NCI-H1417 treated with DMSO at 0.1 percent for 48 hours (cell line): ENCODE measurements around the gene MINDY2.

Experiments
- DNase-seq: peaks from one replicate; lab custom pipeline; 2025; lab: John Stamatoyannopoulos, UW

The MINDY2 gene

GRCh38 chr15:58886921-58887320, 115.8 kb downstream of the MINDY2 start:
- DNase-seq: no peak

DNA sequence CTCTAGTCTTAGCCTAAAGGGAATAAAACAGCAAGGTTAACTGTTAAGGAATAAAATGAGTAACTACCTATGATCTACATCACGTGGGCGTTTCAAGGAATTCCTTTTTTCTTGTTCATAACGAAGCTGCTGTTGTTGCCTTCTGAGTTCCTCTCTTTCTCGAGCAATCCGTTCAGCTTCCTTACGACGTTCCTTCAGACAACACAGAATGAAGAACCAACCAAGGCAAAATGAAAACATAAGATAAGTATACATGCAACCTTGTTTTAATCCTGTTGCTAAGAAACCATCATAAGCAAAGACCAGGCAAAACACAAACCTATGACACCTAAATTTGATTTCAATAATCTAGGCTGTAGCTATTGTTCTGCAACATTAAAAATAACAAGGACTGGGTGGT, 118.3 kb downstream of the MINDY2 start:
- no peak for DNase-seq

DNA sequence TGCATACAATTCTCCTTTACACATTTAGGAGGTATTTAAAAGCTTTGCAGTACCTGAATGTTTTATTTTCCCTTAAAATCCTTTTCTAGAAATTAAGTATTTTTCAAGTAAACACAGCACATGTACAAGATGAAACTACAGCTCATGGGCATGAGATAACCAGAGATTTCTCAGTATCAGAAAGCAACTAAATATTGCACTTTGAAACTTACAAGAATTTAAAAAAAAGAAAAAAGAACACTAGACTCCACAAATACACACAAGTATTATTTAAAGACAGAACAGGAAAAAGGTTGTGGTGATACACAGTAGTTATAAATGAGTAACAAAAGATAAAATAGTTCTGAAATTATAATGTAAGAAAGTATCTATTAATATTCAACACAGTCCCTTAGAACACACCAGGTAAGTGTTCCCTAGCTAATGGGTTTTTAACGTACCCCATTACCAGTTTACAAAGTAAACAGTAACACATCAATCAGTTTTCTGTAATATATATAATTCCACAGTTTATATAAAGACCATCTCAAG, 127.1 kb downstream of the MINDY2 start:
- DNase-seq: no peak

GRCh38 chr15:58900631-58901030, 129.5 kb downstream of the MINDY2 start:
- DNase-seq: no peak

GRCh38 chr15:58908550-58909309, 137.6 kb downstream of the MINDY2 start:
- DNase-seq: no peak

GRCh38 chr15:58909616-58910015, 138.5 kb downstream of the MINDY2 start:
- no peak for DNase-seq

DNA sequence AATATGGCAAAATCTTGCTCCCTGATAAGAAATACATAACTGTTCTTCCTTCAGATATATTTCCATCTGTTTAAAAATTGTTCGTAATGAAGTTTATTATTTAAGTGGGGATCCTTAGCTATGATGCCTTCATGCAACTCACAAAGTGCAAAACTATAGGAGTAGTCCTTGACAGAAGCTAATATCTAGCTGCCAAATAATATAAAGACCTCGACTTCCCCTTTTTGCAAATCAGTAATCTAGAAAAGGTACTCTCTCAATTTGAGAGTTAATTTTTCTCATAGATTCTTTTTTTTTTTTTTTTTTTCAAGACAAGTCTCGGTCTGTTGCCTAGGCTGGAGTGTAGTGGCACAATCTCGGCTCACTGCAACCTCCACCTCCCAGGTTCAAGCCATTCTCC, 139.4 kb downstream of the MINDY2 start:
- DNase-seq: no peak
